Measurements from ENCODE around the gene E2F1.

- no peak for TF ChIP-seq CTCF (IDR thresholded peaks at IDR 0.05; ENCODE audit: low read depth, low read length, poor library complexity, severe bottlenecking)
- no peak for TF ChIP-seq EZH2phosphoT487 (IDR thresholded peaks at IDR 0.05; ENCODE audit: borderline replicate concordance, low read length)
Measured at GRCh38 chr20:33640287-33640686, 45.9 kb downstream of the E2F1 start.

All from DOHH2 (cell line).